HG03064 (cell line): ENCODE data around the gene TMEM263.

Source experiments
- ATAC-seq: cut with Tn5 transposase; IDR thresholded peaks from one replicate; pipeline ENCODE4 v1.9.1; 2021; ENCODE audit warnings: low read depth; ENCODE audit not compliant: unreplicated experiment

Gene TMEM263

GRCh38 chr12:106945261-106945851 lies 10.4 kb upstream of the TMEM263 start:
- ATAC-seq, result no peak

GRCh38 chr12:106947461-106947860 lies 8.2 kb upstream of the TMEM263 start:
- no peak for ATAC-seq

GRCh38 chr12:106950591-106950990 lies 5.1 kb upstream of the TMEM263 start:
- no peak for ATAC-seq

- no peak for ATAC-seq
Observed at GRCh38 chr12:106953352-106954250, 2.1 kb upstream of the TMEM263 start.

DNA sequence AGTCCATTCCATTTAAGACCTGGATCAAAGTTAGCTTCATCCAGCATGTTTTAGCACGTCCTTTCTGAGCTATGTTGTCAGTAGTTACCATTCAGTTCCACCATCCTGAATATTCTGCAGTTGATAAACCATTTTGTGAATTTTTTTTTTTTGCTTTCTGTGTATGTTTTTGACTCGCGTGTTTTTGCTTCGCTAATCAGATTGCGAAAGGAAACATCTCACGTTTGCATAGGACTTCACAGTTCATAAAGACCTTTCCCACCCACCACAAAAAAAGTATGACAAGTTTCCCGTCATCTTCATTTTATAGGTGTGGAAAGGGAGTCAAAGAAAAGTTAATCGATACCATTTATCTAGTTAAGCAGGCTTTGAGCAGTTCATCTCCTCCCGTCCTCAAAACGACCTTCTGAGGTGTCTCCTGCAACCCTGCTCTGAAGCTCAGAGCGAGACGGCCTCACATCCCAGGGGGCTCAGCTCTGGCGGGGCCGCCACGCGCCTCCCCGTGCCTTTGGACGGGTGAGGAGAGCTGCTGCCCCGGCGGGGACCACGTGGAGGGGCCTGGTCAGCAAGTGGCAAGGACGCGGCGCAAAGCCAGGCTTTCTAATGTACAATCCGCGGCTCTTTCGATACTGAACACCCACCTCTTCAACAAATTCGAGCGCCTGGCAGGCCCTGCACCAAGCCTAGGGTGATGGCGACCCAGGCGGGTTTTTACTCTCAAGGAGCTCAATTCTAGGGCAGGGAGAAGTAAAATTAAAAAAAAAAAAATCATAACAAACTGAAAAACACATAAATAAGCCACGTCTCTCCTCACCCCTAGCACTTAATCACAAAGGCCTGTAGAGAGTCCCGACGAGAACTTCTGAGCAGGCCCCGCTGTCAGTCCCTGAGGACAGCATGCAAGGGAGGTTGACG lies 988 bp upstream of the TMEM263 start:
- peak; percentile 12 for ATAC-seq

- ATAC-seq, result peak; percentile 36
Observed at GRCh38 chr12:106956048-106956578, 406 bp downstream of the TMEM263 start.

- ATAC-seq, result no peak
Observed at GRCh38 chr12:106957583-106957982, 1.9 kb downstream of the TMEM263 start.

- ATAC-seq, result no peak
Observed at GRCh38 chr12:106960443-106960842, 4.7 kb downstream of the TMEM263 start.

DNA sequence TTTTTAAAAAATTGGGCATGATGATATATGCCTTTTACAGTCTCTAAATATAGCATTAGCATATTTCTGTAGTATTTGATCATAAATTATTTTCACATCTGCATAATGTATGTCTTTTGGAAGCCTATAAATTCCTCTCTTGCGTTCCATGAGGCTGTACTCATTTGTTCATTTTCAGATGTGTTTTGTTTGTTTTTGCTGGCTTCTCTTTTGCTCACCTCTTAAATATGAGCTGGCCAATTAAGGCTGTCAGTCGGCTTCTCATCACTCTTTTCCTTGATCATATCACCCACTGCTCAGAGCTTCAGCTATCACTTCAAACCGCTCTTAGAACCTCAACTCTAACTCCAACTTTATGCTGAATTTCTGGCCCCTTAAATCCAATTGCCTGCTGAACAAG lies 6.6 kb downstream of the TMEM263 start:
- ATAC-seq, result no peak

GRCh38 chr12:106964526-106964925 lies 8.8 kb downstream of the TMEM263 start:
- no peak for ATAC-seq

DNA sequence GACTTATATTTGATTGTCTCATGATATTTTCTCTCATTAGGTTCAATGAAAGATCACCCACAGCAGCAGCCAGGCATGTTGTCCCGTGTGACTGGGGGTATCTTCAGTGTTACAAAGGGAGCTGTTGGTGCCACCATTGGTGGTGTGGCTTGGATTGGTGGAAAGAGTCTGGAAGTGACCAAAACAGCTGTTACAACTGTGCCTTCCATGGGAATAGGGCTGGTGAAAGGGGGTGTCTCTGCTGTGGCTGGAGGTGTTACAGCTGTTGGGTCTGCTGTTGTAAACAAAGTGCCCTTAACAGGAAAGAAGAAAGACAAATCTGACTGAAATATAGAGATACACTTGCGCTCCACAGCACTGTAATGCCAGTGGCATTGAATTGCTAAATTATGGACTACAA lies 15.4 kb downstream of the TMEM263 start:
- no peak for ATAC-seq

DNA sequence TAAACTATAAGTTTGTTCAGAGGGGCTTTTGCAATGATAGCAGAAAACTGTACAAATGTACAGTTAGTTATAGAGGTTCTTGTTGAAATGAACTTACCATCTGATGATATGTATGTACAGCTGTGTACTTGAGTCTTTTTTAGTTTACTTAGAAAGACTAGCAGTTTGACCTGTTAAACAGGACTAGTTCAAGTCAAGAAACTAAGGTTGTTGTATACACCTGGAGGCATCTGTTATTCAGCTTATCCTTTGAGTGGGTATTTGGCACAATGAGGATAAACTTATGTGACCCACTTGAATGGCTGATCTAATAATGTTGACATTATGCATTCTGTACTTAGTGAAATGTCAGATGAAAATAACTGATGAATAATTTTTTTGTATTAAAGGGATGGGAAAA lies 17.8 kb downstream of the TMEM263 start:
- no peak for ATAC-seq

DNA sequence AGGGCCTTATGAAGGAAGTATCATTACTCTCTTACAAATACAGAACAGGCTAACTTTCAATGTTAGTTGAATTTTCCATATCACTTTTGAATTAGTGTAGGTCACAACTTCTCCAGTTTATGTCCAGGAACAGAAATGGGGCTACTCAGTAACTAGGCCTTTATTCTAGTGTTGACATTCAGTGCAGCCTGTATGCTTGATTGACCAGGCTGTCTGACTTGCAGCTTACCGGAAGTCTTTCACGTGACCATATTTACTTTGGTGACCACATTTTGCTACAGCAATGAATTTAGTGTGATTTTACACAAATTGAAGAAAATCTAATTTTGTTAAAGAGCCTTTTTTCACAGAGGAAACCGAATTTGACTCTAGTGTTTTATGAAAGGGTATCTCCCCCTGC lies 18.8 kb downstream of the TMEM263 start:
- peak; percentile 90 for ATAC-seq

- ATAC-seq, result no peak
Observed at GRCh38 chr12:106975098-106975497, 19.4 kb downstream of the TMEM263 start.

- ATAC-seq, result no peak
Observed at GRCh38 chr12:106975993-106976658, 20.4 kb downstream of the TMEM263 start.

DNA sequence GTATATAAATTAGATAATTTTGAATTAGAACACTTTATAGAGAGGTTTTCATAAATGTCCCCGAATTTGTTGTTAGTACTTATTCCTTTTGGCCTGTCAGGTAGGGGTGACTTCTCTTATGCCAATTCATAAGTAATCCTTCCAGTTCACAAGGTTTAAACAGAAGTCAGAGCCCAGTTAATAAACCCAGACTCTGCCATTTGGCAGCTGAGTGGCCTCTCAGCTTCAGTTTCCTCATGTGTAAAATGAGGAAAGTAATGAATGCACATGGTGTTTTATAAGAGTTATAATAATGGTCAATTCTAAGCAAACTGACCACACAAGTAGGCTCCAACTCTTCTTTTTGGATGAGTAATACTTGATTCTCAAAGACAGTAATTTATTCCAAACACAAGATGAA lies 21.0 kb downstream of the TMEM263 start:
- no peak for ATAC-seq

DNA sequence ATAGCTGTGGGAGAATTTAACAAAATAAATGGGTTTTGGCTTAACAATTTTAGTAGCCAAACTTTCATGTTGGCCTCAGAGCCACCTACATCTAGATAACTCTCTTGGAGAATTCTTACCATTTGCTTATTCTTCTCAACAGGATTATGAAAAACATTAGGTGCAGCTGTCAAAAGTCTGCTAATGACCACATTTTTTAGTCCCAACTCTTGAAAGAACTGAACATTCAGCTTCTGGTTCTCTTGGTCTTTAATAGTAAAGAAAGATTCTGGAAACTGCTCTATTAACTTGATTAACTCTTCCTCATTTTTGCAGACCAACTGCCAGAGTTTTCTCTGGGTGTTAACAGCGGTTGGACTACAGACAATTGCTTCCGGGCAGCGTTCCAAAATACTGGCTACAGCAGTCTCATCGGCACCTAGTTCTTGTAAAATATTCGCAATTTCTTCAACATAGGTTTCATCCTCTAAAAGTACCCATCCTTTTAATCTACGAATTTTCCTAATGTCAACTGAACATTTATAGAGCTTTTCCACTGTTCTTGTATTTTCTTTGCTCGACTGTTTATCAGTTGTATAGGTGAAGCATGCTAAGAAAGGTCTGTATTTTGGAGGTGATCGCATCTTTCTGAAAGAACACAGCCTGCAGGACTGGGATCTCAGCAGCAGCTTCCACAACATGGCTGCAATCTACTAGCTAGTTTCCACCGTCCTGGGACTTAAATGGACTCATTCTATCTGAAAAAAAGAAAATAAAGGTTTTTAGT lies 22.5 kb downstream of the TMEM263 start:
- no peak for ATAC-seq

DNA sequence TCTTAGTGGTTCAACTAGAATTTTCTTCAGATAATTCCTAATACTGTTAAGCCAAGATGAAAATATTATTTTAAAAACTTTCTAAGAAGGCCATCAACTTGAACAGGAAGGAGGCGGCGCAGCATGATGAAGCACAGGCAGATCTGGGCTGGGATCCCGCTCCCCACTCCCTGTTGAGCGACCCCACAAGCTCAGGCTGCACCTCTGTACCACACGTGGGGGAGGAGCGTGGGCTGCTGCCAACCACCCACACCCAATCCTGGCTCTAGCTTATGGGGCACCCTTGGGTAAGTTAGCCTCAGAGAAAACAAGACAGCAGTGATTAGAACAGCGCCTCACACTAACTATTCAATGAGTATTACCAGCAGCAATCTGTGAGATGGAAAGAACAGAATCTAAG lies 25.2 kb downstream of the TMEM263 start:
- ATAC-seq, result no peak

GRCh38 chr12:106981788-106982187 lies 26.1 kb downstream of the TMEM263 start:
- no peak for ATAC-seq

DNA sequence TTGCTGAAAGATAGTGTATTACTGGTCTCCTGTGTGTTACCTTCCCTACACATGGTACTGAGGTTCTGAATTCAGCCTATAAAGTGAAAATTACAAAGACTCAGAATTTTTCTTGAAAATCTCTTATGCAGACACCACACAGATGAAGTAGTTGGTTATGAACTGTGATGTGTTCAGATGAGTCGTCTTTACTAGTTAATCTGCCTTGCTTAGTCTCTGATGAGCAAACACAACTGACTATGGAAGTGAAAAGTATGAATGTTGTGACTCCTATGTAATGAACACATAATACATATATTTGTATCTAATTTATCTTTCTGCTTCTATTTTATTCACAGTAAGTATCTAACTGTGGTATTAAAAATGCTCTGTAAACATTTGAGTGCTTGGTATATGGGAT lies 26.5 kb downstream of the TMEM263 start:
- ATAC-seq, result no peak
